Measurements from ENCODE around the gene PDGFB. TPM values are rescaled to one million over a fixed set of nuclear protein-coding genes. Genes with fewer than 3 reads are reported as not detected.

Gene PDGFB
- total RNA-seq, 4 donors from 2014 or later: 12.2 to 22.3 (median 17.5) TPM

DNA sequence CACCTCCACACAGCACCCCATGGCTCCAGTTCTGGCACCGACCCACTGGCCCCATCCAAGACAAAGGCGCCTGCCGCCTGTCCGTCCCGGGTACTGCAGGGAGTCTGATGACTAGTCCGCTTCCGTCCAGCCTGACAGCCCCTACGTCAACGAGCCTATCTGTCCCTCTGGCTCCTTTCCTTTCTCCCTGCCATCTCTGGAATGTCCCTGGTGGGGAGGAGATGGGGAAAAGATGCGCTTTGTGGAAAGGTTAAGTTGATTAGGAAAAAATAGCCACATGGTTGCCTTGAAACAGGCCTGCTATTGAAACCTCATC lies 10.4 kb downstream of the PDGFB start:
- intact Hi-C loops (cut with DNase I; ENCODE audit: low total_unique reads): loop anchor here (10.0 kb wide), 1 partner anchor 60 kb away; no protein-coding TSS in a partner anchor
- 63 to 69% methylated on average over 10 of the region's 10 CpGs for WGBS, 2 donors
- TF ChIP-seq CTCF (IDR thresholded peaks at IDR 0.05) (no peak), POLR2A (IDR thresholded peaks at IDR 0.05) (no peak)
- no peak for DNase-seq (ENCODE audit: low spot score in 2 of 2)
- H3K4me3 ChIP-seq (ENCODE audit: low read depth, poor library complexity, severe bottlenecking): no peak overlapping the region

- H3K4me3 ChIP-seq (ENCODE audit: low read depth, poor library complexity, severe bottlenecking): no peak overlapping the region
- no peak for TF ChIP-seq CTCF (IDR thresholded peaks at IDR 0.05)
- no peak for TF ChIP-seq POLR2A (IDR thresholded peaks at IDR 0.05)
- DNase-seq (ENCODE audit: low spot score in 2 of 2): no peak
- intact Hi-C loops (cut with DNase I; ENCODE audit: low total_unique reads): loop anchor here (10.0 kb wide), 1 partner anchor 59 kb away; no protein-coding TSS in a partner anchor
- 58 to 64% methylated on average over 14 to 16 of the region's 16 CpGs for WGBS, 2 donors
Measured at GRCh38 chr22:39233710-39234471, 10.9 kb downstream of the PDGFB start.

GRCh38 chr22:39232806-39233709 lies 11.7 kb downstream of the PDGFB start:
- intact Hi-C loops (cut with DNase I; ENCODE audit: low total_unique reads): loop anchor here (10.0 kb wide), 1 partner anchor 58 kb away; no protein-coding TSS in a partner anchor
- WGBS, 2 donors: 84 to 87% methylated on average over 23 to 25 of the region's 25 CpGs
- no peak for DNase-seq (ENCODE audit: low spot score in 2 of 2)
- TF ChIP-seq CTCF (IDR thresholded peaks at IDR 0.05): no peak
- TF ChIP-seq POLR2A (IDR thresholded peaks at IDR 0.05): no peak
- H3K4me3 ChIP-seq (ENCODE audit: low read depth, poor library complexity, severe bottlenecking): no peak overlapping the region

- no peak for TF ChIP-seq CTCF (IDR thresholded peaks at IDR 0.05)
- no peak for TF ChIP-seq POLR2A (IDR thresholded peaks at IDR 0.05)
- no peak for DNase-seq (ENCODE audit: low spot score in 2 of 2)
- intact Hi-C loops (cut with DNase I; ENCODE audit: low total_unique reads): loop anchor here (10.0 kb wide), 1 partner anchor 57 kb away; no protein-coding TSS in a partner anchor
- WGBS, 2 donors: 90 to 93% methylated on average over 9 of the region's 9 CpGs
- H3K4me3 ChIP-seq (ENCODE audit: low read depth, poor library complexity, severe bottlenecking): no peak overlapping the region
Measured at GRCh38 chr22:39232246-39232645, 12.5 kb downstream of the PDGFB start.

DNA sequence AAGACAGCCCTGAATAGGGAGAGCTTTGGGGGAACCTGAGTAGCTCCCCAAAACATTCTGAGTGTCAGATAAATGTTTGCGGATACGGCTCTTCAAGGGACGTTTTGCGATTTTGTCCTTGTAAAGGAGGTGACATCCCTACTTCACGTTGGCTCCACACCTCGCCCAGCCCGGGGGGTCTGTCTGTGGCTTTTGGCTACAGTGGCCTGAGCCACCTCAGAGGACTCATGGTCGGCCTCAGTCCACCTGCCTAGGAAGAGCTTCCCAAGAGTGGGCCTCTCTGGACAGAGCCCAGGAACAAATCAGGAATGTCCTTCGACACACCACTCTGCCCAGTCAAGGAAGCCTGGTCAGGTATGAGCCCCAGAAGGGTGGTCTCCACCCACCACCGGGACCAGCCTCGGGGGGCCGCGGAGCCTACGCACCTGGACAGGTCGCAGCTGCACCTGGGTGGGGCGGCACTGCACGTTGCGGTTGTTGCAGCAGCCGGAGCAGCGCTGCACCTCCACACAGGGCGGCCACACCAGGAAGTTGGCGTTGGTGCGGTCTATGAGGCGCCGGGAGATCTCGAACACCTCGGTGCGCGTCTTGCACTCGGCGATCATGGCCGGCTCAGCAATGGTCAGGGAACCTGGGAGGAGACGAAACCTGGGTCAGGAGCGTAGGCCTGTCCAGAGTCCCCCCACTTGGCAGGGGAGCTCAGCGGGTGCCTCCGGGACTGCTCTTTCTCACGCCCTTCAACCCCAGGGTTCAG lies 13.4 kb downstream of the PDGFB start:
- TF ChIP-seq CTCF (IDR thresholded peaks at IDR 0.05): no peak
- no peak for TF ChIP-seq POLR2A (IDR thresholded peaks at IDR 0.05)
- intact Hi-C loops (cut with DNase I; ENCODE audit: low total_unique reads): loop anchor here (10.0 kb wide), 1 partner anchor 57 kb away; no protein-coding TSS in a partner anchor
- WGBS, 2 donors: 93 to 94% methylated on average over 31 to 37 of the region's 37 CpGs
- DNase-seq (ENCODE audit: low spot score in 2 of 2): no peak
- H3K4me3 ChIP-seq (ENCODE audit: low read depth, poor library complexity, severe bottlenecking): no peak overlapping the region
